GM23338 (cell line): ENCODE measurements around the gene MATN1.

Experiments
- CREB1 ChIP-seq: fragments of 250-450 bp; sonication (Bioruptor Pico); IDR thresholded peaks from 2 replicates; pipeline ENCODE4 v1.5.0; 2020; ENCODE audit warnings: low read depth, mild to moderate bottlenecking, moderate library complexity
- EZH2 ChIP-seq: fragments of 200-600 bp; sonication (generic); IDR thresholded peaks from one replicate; pipeline ENCODE4 v1.8.0; 2017; ENCODE audit warnings: antibody characterized with exemption, mild to moderate bottlenecking, low read depth; ENCODE audit not compliant: unreplicated experiment
- EZH2phosphoT487 ChIP-seq: fragments of 200-600 bp; sonication (generic); IDR thresholded peaks from one replicate; pipeline ENCODE4 v1.8.1; 2018; ENCODE audit warnings: antibody characterized with exemption; ENCODE audit not compliant: unreplicated experiment
- POLR2AphosphoS5 ChIP-seq: IDR thresholded peaks from 2 replicates; pipeline ENCODE4 v1.6.1; 2016; ENCODE audit warnings: antibody characterized with exemption, low read depth
- STAT1 ChIP-seq: IDR thresholded peaks from one replicate; pipeline ENCODE4 v1.6.1; 2016; ENCODE audit warnings: antibody characterized with exemption; ENCODE audit not compliant: unreplicated experiment
- ZNF114 ChIP-seq: fragments of 250-450 bp; sonication (Bioruptor Pico); IDR thresholded peaks from 2 replicates; pipeline ENCODE4 v1.5.0; 2020; ENCODE audit warnings: mild to moderate bottlenecking, moderate library complexity
- ZNF331 ChIP-seq: fragments of 250-450 bp; sonication (Bioruptor Pico); IDR thresholded peaks from 2 replicates; pipeline ENCODE4 v1.5.0; 2020; ENCODE audit warnings: low read depth, mild to moderate bottlenecking, moderate library complexity
- TF ChIP-seq, protein P1 (sequence below), 2 experiments: fragments of 200-600 bp in 1 of 2; sonication (generic) in 1 of 2; conservative IDR thresholded peaks; 2 replicates each; pipeline versions ENCODE4 v1.5.1 to v1.6.1; 2016 to 2017; ENCODE audit warnings: antibody characterized with exemption in 2 of 2, low read depth in 2 of 2, mild to moderate bottlenecking in 2 of 2, moderate library complexity in 1 of 2
- TF ChIP-seq, protein P2 (sequence below): IDR thresholded peaks from one replicate; pipeline ENCODE4 v1.6.1; 2018; ENCODE audit warnings: antibody characterized with exemption; ENCODE audit not compliant: unreplicated experiment
- TF ChIP-seq, protein P3 (sequence below): fragments of 250-450 bp; sonication (Bioruptor Pico); IDR thresholded peaks from 2 replicates; pipeline ENCODE4 v1.5.0; 2020; ENCODE audit warnings: mild to moderate bottlenecking, moderate library complexity
- TF ChIP-seq, protein P4 (sequence below): IDR thresholded peaks from 2 replicates; pipeline ENCODE4 v1.6.1; 2016; ENCODE audit warnings: antibody characterized with exemption

DNA sequence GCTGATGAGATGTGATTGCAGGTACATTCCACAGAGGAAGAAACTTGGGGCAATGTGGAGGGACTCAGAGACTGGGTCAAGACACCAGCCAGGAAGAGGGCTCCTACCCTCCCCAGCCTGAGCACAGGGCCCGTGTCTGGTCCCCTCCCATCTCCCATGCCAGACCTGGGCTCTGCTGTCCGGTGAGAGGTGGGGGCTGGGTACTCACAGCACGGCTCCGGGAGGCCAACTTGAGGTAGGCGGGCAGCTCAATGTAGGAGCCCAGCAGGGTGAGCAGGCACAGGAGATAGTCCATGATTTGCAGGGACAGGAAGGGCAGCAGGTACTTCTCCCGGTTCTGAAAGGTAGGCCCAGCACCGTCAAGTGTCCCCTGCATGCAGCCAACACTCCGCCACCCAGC, 16.2 kb upstream of the MATN1 start:
- no peak for TF ChIP-seq POLR2AphosphoS5
- TF ChIP-seq EZH2, result no peak
- TF ChIP-seq, protein P1, sequence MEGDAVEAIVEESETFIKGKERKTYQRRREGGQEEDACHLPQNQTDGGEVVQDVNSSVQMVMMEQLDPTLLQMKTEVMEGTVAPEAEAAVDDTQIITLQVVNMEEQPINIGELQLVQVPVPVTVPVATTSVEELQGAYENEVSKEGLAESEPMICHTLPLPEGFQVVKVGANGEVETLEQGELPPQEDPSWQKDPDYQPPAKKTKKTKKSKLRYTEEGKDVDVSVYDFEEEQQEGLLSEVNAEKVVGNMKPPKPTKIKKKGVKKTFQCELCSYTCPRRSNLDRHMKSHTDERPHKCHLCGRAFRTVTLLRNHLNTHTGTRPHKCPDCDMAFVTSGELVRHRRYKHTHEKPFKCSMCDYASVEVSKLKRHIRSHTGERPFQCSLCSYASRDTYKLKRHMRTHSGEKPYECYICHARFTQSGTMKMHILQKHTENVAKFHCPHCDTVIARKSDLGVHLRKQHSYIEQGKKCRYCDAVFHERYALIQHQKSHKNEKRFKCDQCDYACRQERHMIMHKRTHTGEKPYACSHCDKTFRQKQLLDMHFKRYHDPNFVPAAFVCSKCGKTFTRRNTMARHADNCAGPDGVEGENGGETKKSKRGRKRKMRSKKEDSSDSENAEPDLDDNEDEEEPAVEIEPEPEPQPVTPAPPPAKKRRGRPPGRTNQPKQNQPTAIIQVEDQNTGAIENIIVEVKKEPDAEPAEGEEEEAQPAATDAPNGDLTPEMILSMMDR (conservative IDR thresholded peaks at IDR 0.05; ENCODE audit: low read depth in 2 of 2), result no peak
- TF ChIP-seq, protein P2, sequence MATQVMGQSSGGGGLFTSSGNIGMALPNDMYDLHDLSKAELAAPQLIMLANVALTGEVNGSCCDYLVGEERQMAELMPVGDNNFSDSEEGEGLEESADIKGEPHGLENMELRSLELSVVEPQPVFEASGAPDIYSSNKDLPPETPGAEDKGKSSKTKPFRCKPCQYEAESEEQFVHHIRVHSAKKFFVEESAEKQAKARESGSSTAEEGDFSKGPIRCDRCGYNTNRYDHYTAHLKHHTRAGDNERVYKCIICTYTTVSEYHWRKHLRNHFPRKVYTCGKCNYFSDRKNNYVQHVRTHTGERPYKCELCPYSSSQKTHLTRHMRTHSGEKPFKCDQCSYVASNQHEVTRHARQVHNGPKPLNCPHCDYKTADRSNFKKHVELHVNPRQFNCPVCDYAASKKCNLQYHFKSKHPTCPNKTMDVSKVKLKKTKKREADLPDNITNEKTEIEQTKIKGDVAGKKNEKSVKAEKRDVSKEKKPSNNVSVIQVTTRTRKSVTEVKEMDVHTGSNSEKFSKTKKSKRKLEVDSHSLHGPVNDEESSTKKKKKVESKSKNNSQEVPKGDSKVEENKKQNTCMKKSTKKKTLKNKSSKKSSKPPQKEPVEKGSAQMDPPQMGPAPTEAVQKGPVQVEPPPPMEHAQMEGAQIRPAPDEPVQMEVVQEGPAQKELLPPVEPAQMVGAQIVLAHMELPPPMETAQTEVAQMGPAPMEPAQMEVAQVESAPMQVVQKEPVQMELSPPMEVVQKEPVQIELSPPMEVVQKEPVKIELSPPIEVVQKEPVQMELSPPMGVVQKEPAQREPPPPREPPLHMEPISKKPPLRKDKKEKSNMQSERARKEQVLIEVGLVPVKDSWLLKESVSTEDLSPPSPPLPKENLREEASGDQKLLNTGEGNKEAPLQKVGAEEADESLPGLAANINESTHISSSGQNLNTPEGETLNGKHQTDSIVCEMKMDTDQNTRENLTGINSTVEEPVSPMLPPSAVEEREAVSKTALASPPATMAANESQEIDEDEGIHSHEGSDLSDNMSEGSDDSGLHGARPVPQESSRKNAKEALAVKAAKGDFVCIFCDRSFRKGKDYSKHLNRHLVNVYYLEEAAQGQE, result no peak
- no peak for TF ChIP-seq CREB1 (CRISPR knock-in tag)
- no peak for TF ChIP-seq ZNF331 (CRISPR knock-in tag)
- TF ChIP-seq, protein P3, sequence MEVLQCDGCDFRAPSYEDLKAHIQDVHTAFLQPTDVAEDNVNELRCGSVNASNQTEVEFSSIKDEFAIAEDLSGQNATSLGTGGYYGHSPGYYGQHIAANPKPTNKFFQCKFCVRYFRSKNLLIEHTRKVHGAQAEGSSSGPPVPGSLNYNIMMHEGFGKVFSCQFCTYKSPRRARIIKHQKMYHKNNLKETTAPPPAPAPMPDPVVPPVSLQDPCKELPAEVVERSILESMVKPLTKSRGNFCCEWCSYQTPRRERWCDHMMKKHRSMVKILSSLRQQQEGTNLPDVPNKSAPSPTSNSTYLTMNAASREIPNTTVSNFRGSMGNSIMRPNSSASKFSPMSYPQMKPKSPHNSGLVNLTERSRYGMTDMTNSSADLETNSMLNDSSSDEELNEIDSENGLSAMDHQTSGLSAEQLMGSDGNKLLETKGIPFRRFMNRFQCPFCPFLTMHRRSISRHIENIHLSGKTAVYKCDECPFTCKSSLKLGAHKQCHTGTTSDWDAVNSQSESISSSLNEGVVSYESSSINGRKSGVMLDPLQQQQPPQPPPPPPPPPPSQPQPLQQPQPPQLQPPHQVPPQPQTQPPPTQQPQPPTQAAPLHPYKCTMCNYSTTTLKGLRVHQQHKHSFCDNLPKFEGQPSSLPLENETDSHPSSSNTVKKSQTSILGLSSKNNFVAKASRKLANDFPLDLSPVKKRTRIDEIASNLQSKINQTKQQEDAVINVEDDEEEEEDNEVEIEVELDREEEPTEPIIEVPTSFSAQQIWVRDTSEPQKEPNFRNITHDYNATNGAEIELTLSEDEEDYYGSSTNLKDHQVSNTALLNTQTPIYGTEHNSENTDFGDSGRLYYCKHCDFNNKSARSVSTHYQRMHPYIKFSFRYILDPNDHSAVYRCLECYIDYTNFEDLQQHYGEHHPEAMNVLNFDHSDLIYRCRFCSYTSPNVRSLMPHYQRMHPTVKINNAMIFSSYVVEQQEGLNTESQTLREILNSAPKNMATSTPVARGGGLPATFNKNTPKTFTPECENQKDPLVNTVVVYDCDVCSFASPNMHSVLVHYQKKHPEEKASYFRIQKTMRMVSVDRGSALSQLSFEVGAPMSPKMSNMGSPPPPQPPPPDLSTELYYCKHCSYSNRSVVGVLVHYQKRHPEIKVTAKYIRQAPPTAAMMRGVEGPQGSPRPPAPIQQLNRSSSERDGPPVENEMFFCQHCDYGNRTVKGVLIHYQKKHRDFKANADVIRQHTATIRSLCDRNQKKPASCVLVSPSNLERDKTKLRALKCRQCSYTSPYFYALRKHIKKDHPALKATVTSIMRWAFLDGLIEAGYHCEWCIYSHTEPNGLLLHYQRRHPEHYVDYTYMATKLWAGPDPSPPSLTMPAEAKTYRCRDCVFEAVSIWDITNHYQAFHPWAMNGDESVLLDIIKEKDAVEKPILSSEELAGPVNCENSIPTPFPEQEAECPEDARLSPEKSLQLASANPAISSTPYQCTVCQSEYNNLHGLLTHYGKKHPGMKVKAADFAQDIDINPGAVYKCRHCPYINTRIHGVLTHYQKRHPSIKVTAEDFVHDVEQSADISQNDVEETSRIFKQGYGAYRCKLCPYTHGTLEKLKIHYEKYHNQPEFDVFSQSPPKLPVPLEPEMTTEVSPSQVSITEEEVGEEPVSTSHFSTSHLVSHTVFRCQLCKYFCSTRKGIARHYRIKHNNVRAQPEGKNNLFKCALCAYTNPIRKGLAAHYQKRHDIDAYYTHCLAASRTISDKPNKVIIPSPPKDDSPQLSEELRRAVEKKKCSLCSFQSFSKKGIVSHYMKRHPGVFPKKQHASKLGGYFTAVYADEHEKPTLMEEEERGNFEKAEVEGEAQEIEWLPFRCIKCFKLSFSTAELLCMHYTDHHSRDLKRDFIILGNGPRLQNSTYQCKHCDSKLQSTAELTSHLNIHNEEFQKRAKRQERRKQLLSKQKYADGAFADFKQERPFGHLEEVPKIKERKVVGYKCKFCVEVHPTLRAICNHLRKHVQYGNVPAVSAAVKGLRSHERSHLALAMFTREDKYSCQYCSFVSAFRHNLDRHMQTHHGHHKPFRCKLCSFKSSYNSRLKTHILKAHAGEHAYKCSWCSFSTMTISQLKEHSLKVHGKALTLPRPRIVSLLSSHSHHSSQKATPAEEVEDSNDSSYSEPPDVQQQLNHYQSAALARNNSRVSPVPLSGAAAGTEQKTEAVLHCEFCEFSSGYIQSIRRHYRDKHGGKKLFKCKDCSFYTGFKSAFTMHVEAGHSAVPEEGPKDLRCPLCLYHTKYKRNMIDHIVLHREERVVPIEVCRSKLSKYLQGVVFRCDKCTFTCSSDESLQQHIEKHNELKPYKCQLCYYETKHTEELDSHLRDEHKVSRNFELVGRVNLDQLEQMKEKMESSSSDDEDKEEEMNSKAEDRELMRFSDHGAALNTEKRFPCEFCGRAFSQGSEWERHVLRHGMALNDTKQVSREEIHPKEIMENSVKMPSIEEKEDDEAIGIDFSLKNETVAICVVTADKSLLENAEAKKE (CRISPR knock-in tag), result no peak
- no peak for TF ChIP-seq EZH2phosphoT487
- TF ChIP-seq, protein P4, sequence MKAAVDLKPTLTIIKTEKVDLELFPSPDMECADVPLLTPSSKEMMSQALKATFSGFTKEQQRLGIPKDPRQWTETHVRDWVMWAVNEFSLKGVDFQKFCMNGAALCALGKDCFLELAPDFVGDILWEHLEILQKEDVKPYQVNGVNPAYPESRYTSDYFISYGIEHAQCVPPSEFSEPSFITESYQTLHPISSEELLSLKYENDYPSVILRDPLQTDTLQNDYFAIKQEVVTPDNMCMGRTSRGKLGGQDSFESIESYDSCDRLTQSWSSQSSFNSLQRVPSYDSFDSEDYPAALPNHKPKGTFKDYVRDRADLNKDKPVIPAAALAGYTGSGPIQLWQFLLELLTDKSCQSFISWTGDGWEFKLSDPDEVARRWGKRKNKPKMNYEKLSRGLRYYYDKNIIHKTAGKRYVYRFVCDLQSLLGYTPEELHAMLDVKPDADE, result no peak
- TF ChIP-seq ZNF114 (CRISPR knock-in tag), result no peak
- no peak for TF ChIP-seq STAT1
